ENCODE measurements around the gene CNOT3. TPM values are rescaled to one million over a fixed set of nuclear protein-coding genes. Genes with fewer than 3 reads are reported as not detected.

Gene CNOT3
- total and polyA plus RNA-seq, 2 of the 13 experiments (the other 11 are each of a cell fraction or from before 2014, with no cell fraction given) = 4.3 to 5.8 TPM

- TF ChIP-seq ZNF503 (CRISPR knock-in tag; IDR thresholded peaks at IDR 0.05) (no peak), ZNF331 (CRISPR knock-in tag; IDR thresholded peaks at IDR 0.05) (0 out of 2 replicates have a peak, but pooled peaks have one; percentile 27), MXD4 (CRISPR knock-in tag; IDR thresholded peaks at IDR 0.05) (no peak; the same call in 1 of the 2 replicates), ZFP36L1 (CRISPR knock-in tag; IDR thresholded peaks at IDR 0.05) (no peak), SATB2 (CRISPR knock-in tag; IDR thresholded peaks at IDR 0.05) (no peak), ZBTB10 (CRISPR knock-in tag; IDR thresholded peaks at IDR 0.05; ENCODE audit: borderline replicate concordance) (no peak), SNAPC5 (CRISPR knock-in tag; IDR thresholded peaks at IDR 0.05; ENCODE audit: borderline replicate concordance) (no peak), ZNF543 (CRISPR knock-in tag; IDR thresholded peaks at IDR 0.05) (no peak), ZIK1 (CRISPR knock-in tag; IDR thresholded peaks at IDR 0.05; ENCODE audit: borderline replicate concordance, low read depth) (peak; percentile 52; the same call in 1 of the 2 replicates), ZNF3 (CRISPR knock-in tag; IDR thresholded peaks at IDR 0.05) (no peak), TGIF2 (CRISPR knock-in tag; IDR thresholded peaks at IDR 0.05) (peak; percentile 73; the same call in 1 of the 2 replicates), ZNF546 (CRISPR knock-in tag; conservative IDR thresholded peaks at IDR 0.05) (0 out of 2 replicates have a peak, but pooled peaks have one; percentile 49), MTF2 (CRISPR knock-in tag; IDR thresholded peaks at IDR 0.05; ENCODE audit: borderline replicate concordance) (peak; percentile 34; the same call in 1 of the 2 replicates), MNT (IDR thresholded peaks at IDR 0.05) (peak; percentile 29), HNF4A (CRISPR knock-in tag; IDR thresholded peaks at IDR 0.05) (no peak), ZNF230 (CRISPR knock-in tag; IDR thresholded peaks at IDR 0.05) (peak; percentile 80), ZNF232 (CRISPR knock-in tag; IDR thresholded peaks at IDR 0.05; ENCODE audit: borderline replicate concordance) (no peak), GZF1 (CRISPR knock-in tag; IDR thresholded peaks at IDR 0.05) (no peak), SRSF9 (IDR thresholded peaks at IDR 0.05; ENCODE audit: borderline replicate concordance, insufficient read depth, low read depth, low read length, poor library complexity, severe bottlenecking) (no peak), ATF7 (IDR thresholded peaks at IDR 0.05) (no peak), ATF7 (CRISPR knock-in tag; IDR thresholded peaks at IDR 0.05) (no peak), ZNF713 (CRISPR knock-in tag; IDR thresholded peaks at IDR 0.05) (no peak), ZNF773 (CRISPR knock-in tag; IDR thresholded peaks at IDR 0.05; ENCODE audit: borderline replicate concordance) (no peak), SP4 (CRISPR knock-in tag; IDR thresholded peaks at IDR 0.05) (peak; percentile 73)
Measured at GRCh38 chr19:54159352-54160181, 22.0 kb downstream of the CNOT3 start, which contains the start of gene LENG1 (continued).

Data from HepG2 (cell line).